ENCODE measurements around the gene DDAH1.

DNA sequence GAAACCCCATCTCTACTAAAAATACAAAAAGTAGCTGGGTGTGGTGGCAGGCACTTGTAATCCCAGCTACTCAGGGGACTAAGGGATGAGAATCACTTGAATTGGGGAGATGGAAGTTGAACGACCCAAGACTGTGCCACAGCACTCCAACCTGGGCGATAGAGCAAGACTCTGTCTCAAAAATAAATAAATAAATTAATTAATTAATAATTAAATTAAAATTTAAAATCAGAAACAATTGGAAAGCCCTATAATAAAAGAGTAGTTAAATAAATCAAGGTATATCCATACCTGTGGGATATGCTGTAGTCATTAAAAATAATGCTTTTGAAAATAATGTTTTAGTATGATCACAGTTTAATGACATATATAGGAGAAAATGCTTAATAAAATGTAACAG, 15.6 kb upstream of the DDAH1 start:
- TF ChIP-seq, protein P1, sequence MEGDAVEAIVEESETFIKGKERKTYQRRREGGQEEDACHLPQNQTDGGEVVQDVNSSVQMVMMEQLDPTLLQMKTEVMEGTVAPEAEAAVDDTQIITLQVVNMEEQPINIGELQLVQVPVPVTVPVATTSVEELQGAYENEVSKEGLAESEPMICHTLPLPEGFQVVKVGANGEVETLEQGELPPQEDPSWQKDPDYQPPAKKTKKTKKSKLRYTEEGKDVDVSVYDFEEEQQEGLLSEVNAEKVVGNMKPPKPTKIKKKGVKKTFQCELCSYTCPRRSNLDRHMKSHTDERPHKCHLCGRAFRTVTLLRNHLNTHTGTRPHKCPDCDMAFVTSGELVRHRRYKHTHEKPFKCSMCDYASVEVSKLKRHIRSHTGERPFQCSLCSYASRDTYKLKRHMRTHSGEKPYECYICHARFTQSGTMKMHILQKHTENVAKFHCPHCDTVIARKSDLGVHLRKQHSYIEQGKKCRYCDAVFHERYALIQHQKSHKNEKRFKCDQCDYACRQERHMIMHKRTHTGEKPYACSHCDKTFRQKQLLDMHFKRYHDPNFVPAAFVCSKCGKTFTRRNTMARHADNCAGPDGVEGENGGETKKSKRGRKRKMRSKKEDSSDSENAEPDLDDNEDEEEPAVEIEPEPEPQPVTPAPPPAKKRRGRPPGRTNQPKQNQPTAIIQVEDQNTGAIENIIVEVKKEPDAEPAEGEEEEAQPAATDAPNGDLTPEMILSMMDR (IDR thresholded peaks at IDR 0.05; ENCODE audit: control extremely low read depth in 1 of 3, insufficient read depth in 1 of 3, low read depth in 1 of 3, low read length in 3 of 3) = no peak
- TF ChIP-seq, protein P2, sequence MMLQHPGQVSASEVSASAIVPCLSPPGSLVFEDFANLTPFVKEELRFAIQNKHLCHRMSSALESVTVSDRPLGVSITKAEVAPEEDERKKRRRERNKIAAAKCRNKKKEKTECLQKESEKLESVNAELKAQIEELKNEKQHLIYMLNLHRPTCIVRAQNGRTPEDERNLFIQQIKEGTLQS (IDR thresholded peaks at IDR 0.05; ENCODE audit: insufficient read depth, low read depth, low read length) = no peak
- TF ChIP-seq EP300 (IDR thresholded peaks at IDR 0.05; ENCODE audit: borderline replicate concordance in 1 of 2, low read depth in 2 of 2, low read length in 2 of 2) = no peak
- no peak for TF ChIP-seq RBBP5 (IDR thresholded peaks at IDR 0.05; ENCODE audit: borderline replicate concordance, low read depth, low read length)
